ENCODE results near the gene RPS26.

RPS26 gene

DNA sequence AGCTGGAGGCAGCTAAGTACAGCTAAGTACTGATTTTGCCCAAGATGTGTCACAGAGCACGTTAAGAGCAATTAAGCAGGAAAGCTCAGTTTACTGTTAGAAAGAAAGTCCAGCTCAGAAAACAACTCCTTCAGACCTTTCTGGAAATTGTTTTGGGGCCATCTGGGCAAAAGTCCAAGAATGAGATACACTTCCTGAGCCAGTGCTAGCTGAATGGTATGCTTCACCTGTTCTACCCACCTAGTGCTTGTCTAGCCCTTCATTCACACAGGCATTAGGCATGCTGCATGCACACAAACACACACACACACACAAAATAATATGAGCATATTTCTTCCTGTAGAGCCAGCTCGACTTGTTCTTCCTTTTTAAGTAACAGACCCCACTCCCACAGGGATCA, 27.5 kb upstream of the RPS26 start:
- TF ChIP-seq YY1 (IDR thresholded peaks at IDR 0.05; ENCODE audit: low read depth), result no peak
- TF ChIP-seq NFIC (IDR thresholded peaks at IDR 0.05), result peak; percentile 76

DNA sequence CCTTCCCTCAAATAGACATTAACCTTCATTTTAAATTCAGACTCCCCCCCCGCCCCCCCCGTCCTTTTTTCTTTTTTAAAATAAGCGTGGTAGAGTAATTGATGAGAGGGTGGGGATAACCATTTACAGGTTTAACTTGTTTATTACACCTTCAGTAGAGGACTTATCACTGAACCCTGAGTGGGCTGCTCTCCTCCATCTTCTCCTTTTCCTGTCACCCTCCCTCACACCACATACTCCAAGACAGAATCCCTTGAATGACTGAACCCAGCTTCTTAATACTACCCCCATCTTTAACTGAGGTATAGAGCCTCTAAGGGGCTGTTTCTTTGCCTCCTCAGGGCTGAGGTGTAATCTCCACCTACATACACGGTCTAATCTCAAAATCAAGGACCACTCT, 24.5 kb upstream of the RPS26 start:
- TF ChIP-seq, protein P1, sequence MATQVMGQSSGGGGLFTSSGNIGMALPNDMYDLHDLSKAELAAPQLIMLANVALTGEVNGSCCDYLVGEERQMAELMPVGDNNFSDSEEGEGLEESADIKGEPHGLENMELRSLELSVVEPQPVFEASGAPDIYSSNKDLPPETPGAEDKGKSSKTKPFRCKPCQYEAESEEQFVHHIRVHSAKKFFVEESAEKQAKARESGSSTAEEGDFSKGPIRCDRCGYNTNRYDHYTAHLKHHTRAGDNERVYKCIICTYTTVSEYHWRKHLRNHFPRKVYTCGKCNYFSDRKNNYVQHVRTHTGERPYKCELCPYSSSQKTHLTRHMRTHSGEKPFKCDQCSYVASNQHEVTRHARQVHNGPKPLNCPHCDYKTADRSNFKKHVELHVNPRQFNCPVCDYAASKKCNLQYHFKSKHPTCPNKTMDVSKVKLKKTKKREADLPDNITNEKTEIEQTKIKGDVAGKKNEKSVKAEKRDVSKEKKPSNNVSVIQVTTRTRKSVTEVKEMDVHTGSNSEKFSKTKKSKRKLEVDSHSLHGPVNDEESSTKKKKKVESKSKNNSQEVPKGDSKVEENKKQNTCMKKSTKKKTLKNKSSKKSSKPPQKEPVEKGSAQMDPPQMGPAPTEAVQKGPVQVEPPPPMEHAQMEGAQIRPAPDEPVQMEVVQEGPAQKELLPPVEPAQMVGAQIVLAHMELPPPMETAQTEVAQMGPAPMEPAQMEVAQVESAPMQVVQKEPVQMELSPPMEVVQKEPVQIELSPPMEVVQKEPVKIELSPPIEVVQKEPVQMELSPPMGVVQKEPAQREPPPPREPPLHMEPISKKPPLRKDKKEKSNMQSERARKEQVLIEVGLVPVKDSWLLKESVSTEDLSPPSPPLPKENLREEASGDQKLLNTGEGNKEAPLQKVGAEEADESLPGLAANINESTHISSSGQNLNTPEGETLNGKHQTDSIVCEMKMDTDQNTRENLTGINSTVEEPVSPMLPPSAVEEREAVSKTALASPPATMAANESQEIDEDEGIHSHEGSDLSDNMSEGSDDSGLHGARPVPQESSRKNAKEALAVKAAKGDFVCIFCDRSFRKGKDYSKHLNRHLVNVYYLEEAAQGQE (IDR thresholded peaks at IDR 0.05; ENCODE audit: low read depth), result no peak
- TF ChIP-seq, protein P2, sequence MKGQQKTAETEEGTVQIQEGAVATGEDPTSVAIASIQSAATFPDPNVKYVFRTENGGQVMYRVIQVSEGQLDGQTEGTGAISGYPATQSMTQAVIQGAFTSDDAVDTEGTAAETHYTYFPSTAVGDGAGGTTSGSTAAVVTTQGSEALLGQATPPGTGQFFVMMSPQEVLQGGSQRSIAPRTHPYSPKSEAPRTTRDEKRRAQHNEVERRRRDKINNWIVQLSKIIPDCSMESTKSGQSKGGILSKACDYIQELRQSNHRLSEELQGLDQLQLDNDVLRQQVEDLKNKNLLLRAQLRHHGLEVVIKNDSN (IDR thresholded peaks at IDR 0.05), result no peak
- TF ChIP-seq YY1 (IDR thresholded peaks at IDR 0.05; ENCODE audit: low read depth), result no peak
- no peak for TF ChIP-seq EP300 (IDR thresholded peaks at IDR 0.05; ENCODE audit: borderline replicate concordance)
- TF ChIP-seq EGR1 (IDR thresholded peaks at IDR 0.05), result no peak
- no peak for TF ChIP-seq TEAD4 (IDR thresholded peaks at IDR 0.05)
- TF ChIP-seq ZBTB7A (IDR thresholded peaks at IDR 0.05; ENCODE audit: low read depth), result no peak
- TF ChIP-seq CEBPB (IDR thresholded peaks at IDR 0.05), result no peak
- TF ChIP-seq RAD21 (IDR thresholded peaks at IDR 0.05; ENCODE audit: low read depth), result no peak
- TF ChIP-seq TAF1 (IDR thresholded peaks at IDR 0.05; ENCODE audit: low read depth), result no peak
- TF ChIP-seq CREB1 (IDR thresholded peaks at IDR 0.05; ENCODE audit: low read depth), result no peak
- no peak for TF ChIP-seq TCF12 (IDR thresholded peaks at IDR 0.05; ENCODE audit: low read depth)
- TF ChIP-seq, protein P3, sequence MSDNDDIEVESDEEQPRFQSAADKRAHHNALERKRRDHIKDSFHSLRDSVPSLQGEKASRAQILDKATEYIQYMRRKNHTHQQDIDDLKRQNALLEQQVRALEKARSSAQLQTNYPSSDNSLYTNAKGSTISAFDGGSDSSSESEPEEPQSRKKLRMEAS (IDR thresholded peaks at IDR 0.05), result no peak
- TF ChIP-seq FOXM1 (IDR thresholded peaks at IDR 0.05; ENCODE audit: borderline replicate concordance, low read depth), result no peak
- no peak for TF ChIP-seq NFIC (IDR thresholded peaks at IDR 0.05)

DNA sequence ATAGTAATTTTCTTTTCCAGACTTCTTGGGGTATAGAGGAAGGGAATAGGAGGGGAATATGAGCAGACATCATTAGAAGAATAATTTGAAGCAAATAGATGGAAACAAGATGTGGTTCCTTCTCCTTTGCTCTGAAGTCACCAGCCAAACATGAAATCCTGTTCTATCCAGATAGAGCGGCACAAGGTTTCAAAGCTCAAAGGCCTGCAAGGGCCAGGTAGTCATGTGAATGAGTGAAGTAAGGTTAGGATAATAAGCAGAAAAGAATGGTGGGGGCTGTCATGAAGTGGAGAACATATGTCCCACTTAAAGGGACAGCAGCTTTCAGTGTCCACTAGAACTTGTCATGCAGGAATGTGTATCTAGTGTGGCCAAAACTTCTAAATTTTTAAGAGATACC, 23.4 kb upstream of the RPS26 start:
- TF ChIP-seq EGR1 (IDR thresholded peaks at IDR 0.05), result no peak
- TF ChIP-seq, protein P3 (IDR thresholded peaks at IDR 0.05), result no peak

DNA sequence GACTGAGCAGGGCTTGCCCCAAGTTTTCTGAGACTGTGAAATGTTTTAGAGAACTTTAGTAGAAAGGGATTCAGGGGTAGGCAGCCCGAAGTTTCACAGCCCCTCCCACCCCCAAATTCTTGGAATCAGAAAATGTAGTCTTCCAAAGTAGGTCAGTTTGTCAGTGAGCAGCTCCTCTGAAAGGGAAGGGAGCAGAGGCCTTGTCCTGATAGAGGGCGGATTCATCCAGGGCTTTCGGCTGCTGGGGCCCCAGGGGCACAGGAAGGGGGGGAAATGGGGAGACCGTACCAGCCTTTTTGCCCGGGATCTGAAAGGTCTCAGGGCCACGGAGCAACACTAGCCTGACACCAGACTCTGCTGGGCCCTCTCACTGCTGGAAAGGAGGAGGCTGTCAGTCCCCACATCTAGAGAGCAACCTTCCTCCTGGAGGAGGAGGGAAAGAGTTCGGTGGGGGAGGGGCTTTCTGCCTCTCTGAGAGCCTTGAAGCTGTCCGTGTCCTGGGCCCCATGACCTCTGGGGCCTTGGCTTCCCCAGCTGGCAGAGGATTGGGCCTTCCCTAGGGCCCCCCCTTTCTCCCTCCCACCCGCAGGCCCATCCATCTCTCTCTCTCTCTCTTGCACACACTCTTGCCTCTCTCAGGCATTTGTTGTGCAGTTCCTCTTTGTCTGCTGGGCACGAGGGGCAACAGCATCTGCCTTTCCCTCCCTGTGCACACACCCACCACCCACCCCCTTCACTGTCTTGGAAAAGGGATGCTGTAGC, 21.1 kb upstream of the RPS26 start, which contains the start of gene IKZF4:
TSS of gene IKZF4 (plus strand) at position 621 of the 762 bp plus-strand sequence. CDS start 451 bp downstream, outside the sequence.
- no peak for TF ChIP-seq EP300 (IDR thresholded peaks at IDR 0.05; ENCODE audit: borderline replicate concordance)
- no peak for TF ChIP-seq NFIC (IDR thresholded peaks at IDR 0.05)
- TF ChIP-seq YY1 (IDR thresholded peaks at IDR 0.05; ENCODE audit: low read depth), result no peak
- TF ChIP-seq ZBTB7A (IDR thresholded peaks at IDR 0.05; ENCODE audit: low read depth), result no peak
- TF ChIP-seq, protein P2 (IDR thresholded peaks at IDR 0.05), result no peak
- TF ChIP-seq FOXM1 (IDR thresholded peaks at IDR 0.05; ENCODE audit: borderline replicate concordance, low read depth), result no peak

DNA sequence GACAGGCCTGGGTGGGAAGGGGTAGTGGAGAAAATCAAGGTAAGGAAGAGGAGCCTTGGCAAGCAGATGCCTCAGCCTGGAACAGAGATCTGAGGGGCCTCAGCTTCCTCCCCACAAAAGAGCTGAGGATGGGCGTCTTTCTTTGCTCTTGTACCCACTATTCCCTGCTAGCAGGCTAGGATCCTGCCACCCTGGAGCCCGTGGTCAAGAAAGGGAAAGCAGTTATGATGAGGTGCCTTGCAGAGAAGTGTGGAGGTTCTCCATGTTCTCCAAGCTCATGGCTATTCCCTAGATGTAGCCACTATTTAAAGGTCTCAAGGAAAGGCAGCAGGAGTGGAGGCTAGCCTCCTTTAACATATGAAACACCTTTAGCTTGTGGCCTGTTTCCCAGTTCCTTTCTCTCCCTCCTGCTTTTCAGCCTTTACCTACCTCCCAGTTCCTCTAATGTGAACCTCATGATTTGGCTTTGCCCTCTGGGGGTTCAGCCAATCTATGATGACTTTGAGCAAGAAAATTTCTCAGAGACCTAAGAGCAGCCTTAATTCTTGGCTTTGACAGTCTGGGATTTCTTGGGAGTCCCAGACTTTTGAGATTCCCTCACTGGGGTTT, 19.7 kb upstream of the RPS26 start:
- TF ChIP-seq EP300 (IDR thresholded peaks at IDR 0.05; ENCODE audit: borderline replicate concordance), result no peak
- no peak for TF ChIP-seq TAF1 (IDR thresholded peaks at IDR 0.05; ENCODE audit: low read depth)
- no peak for TF ChIP-seq EGR1 (IDR thresholded peaks at IDR 0.05)
- no peak for TF ChIP-seq RAD21 (IDR thresholded peaks at IDR 0.05; ENCODE audit: low read depth)
- no peak for TF ChIP-seq FOXM1 (IDR thresholded peaks at IDR 0.05; ENCODE audit: borderline replicate concordance, low read depth)
- no peak for TF ChIP-seq NFIC (IDR thresholded peaks at IDR 0.05)
- TF ChIP-seq TCF12 (IDR thresholded peaks at IDR 0.05; ENCODE audit: low read depth), result no peak
- TF ChIP-seq, protein P2 (IDR thresholded peaks at IDR 0.05), result no peak
- TF ChIP-seq, protein P1 (IDR thresholded peaks at IDR 0.05; ENCODE audit: low read depth), result no peak
- no peak for TF ChIP-seq CREB1 (IDR thresholded peaks at IDR 0.05; ENCODE audit: low read depth)
- no peak for TF ChIP-seq TEAD4 (IDR thresholded peaks at IDR 0.05)
- no peak for TF ChIP-seq YY1 (IDR thresholded peaks at IDR 0.05; ENCODE audit: low read depth)
- TF ChIP-seq, protein P3 (IDR thresholded peaks at IDR 0.05), result no peak
- no peak for TF ChIP-seq CEBPB (IDR thresholded peaks at IDR 0.05)
- no peak for TF ChIP-seq ZBTB7A (IDR thresholded peaks at IDR 0.05; ENCODE audit: low read depth)

Data from Ishikawa (cell line).